ENCODE results near the gene SZT2. TPM values are rescaled to one million over a fixed set of nuclear protein-coding genes. Genes with fewer than 3 reads are reported as not detected.
A peak's percentile ranks its signal among the peaks of the same experiment; 100 is the strongest.

The SZT2 gene
- total and polyA plus RNA-seq, 7 experiments from 2014 or later: 4.4 to 153 (median 114) TPM

DNA sequence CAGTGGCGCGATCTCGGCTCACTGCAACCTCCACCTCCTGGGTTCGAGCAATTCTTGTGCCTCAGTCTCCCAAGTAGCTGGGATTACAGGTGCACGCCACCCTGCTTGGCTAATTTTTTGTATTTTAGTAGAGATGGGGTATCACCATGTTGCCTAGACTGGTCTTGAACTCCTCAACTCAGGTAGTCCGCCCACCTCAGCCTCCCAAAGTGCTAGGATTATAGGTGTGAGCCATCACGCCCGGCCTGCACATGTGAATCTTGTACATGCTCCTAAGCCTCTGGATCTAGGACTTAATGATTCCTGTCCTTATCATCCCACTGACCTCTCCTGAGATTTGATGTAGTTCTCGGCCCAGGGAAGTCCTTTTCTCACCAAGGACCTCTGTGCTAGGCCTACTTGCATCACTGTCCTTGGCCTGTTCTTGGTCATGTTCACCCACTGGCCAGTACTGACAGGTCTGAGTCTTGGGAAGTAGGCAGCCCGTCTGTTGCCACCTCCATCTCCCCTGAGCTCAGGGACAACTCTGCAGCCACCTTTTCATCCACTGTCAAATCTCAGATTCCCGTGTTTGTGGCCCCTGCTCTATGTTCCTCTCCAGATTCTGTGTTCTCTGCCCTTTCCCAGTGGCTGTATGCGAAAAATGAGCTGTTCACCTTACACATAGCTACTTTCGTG, 54.6 kb downstream of the SZT2 start:
- CTCF ChIA-PET: no interaction called here
- Mint-ChIP-seq H3K36me3 (peaks cover 4 to 71% (median 17%) of the 10 kb centered on the region in 5 donors), H3K27me3 (no peaks in the 10 kb centered on the region), H3K27ac (peak overlapping the region in 4 of 9 donors; percentile 6 to 73 (median 42)), H3K9me3 (peaks cover 0 to 1% (median 0%) of the 10 kb centered on the region in 11 donors), H3K4me1 (peaks cover 0 to 8% (median 0%) of the 10 kb centered on the region in 7 donors), H3K4me3 (no peak overlapping the region)
- H3K9me3 ChIP-seq (ENCODE audit: control insufficient read depth in 2 of 3, low read length in 3 of 3): no peaks in the 10 kb centered on the region
- H3K27me3 ChIP-seq (ENCODE audit: control insufficient read depth in 2 of 2, insufficient read depth in 2 of 2, low read length in 2 of 2): no peaks in the 10 kb centered on the region
- H3K4me3 ChIP-seq (ENCODE audit: low read length): no peak overlapping the region
- H3K27ac ChIP-seq (ENCODE audit: low read depth, low read length): no peak overlapping the region
- no peaks in the 10 kb centered on the region for H3K4me1 ChIP-seq (ENCODE audit: control insufficient read depth in 2 of 2, insufficient read depth in 2 of 2, low read length in 2 of 2)
- DNase-seq (no peak), ATAC-seq (no peak)
- POLR2A ChIA-PET: interaction anchor here (1.1 to 1.7 kb wide), 3 partner anchors 9 to 10 kb away, joined by 4 to 11 read pairs (median 5); partner anchors contain the start of gene HYI
- intact Hi-C loops (cut with micrococcal nuclease): no loop called here
- H3K36me3 ChIP-seq (ENCODE audit: control insufficient read depth in 2 of 3, insufficient read depth in 3 of 3, low read length in 3 of 3): peaks cover 7 to 100% (median 24%) of the 10 kb centered on the region in 3 experiments

DNA sequence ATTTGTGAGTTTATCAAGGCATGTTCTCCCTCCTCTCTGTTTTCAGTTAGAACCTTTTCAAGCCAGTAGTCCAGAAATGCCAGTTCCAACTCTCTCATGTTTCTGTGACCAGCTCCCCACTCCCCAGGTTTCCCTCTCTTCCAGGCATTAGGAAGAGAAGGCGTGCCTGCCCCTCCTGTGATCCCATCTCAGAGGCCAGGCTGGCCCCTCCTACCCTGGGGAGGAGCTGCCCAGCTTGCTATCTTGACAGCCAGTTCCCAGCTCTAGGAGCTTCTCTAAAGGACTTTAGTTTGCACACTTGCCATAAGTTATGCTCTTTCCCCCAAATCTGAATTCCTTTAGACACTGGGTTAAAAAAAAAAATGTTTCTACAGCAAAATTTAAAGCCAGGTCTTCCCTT, 55.1 kb downstream of the SZT2 start:
- CTCF ChIA-PET: no interaction called here
- no peak overlapping the region for H3K4me3 ChIP-seq (ENCODE audit: low read length)
- peaks cover 4 to 67% (median 17%) of the 10 kb centered on the region in 5 donors for H3K36me3 Mint-ChIP-seq
- no peak overlapping the region for H3K27ac ChIP-seq (ENCODE audit: low read depth, low read length)
- no peaks in the 10 kb centered on the region for H3K4me1 ChIP-seq (ENCODE audit: control insufficient read depth in 2 of 2, insufficient read depth in 2 of 2, low read length in 2 of 2)
- no peaks in the 10 kb centered on the region for H3K27me3 Mint-ChIP-seq
- no peaks in the 10 kb centered on the region for H3K27me3 ChIP-seq (ENCODE audit: control insufficient read depth in 2 of 2, insufficient read depth in 2 of 2, low read length in 2 of 2)
- ATAC-seq (no peak), DNase-seq (peak in 1 of 9 donors; percentile 2)
- peak overlapping the region in 7 of 9 donors; percentile 6 to 81 (median 32) for H3K27ac Mint-ChIP-seq
- H3K4me1 Mint-ChIP-seq: peaks cover 0 to 8% (median 0%) of the 10 kb centered on the region in 7 donors
- POLR2A ChIA-PET: interaction anchor here (1.1 to 1.7 kb wide), 2 partner anchors 8 to 10 kb away, joined by 4 to 11 read pairs; partner anchors contain the start of gene HYI
- peaks cover 7 to 100% (median 24%) of the 10 kb centered on the region in 3 experiments for H3K36me3 ChIP-seq (ENCODE audit: control insufficient read depth in 2 of 3, insufficient read depth in 3 of 3, low read length in 3 of 3)
- H3K9me3 Mint-ChIP-seq: peaks cover 0 to 1% (median 0%) of the 10 kb centered on the region in 11 donors
- H3K9me3 ChIP-seq (ENCODE audit: control insufficient read depth in 2 of 3, low read length in 3 of 3): no peaks in the 10 kb centered on the region
- intact Hi-C loops (cut with micrococcal nuclease): no loop called here
- no peak overlapping the region for H3K4me3 Mint-ChIP-seq

DNA sequence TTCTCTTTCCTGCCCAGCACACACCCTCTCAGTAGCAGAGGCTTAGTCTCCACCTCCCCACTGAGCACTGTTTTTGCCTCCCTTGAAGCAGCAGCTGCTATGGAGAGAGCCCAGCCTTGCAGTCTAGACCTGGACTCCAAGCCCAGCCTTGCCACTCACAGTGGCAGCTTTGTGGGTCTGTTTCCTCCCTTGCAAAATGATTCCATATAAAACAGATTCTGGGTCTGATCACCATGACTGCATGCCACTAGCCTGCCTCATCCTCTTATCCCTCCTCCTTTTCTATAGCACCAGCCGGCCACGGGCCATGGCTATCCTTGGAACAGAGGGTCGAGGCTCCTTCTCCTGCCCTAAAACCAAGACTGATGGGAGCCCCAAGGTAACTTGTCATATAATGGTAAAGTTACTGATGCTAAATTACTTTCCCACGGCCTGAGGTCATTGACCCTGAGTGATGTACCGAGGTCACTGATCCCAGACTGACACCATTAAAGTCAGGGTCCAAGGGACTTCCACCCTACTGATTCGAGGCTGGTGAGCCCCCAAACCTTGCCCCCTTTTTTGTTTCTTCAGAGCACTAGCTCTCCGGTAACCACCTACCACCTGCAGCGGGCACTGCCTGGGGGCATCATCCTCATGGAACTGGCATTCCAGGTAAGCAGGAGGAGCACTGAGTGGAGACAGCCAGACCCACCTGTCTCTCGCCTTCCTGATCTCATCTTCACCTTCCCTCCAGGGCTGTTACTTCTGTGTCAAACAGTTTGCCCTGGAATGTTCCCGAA, 56.1 kb downstream of the SZT2 start:
- Histone ChIP-seq H3K27ac (ENCODE audit: low read depth, low read length) (no peak overlapping the region), H3K27me3 (ENCODE audit: control insufficient read depth in 2 of 2, insufficient read depth in 2 of 2, low read length in 2 of 2) (no peaks in the 10 kb centered on the region), H3K4me1 (ENCODE audit: control insufficient read depth in 2 of 2, insufficient read depth in 2 of 2, low read length in 2 of 2) (no peaks in the 10 kb centered on the region), H3K9me3 (ENCODE audit: control insufficient read depth in 2 of 3, low read length in 3 of 3) (no peaks in the 10 kb centered on the region), H3K36me3 (ENCODE audit: control insufficient read depth in 2 of 3, insufficient read depth in 3 of 3, low read length in 3 of 3) (peaks cover 7 to 100% (median 23%) of the 10 kb centered on the region in 3 experiments), H3K4me3 (ENCODE audit: low read length) (no peak overlapping the region)
- peak overlapping the region in 5 of 9 donors; percentile 21 to 56 (median 38) for H3K27ac Mint-ChIP-seq
- POLR2A ChIA-PET: interaction anchor here (1.7 kb wide), 1 partner anchor 9 kb away, joined by 11 read pairs; the partner anchor contains the start of gene HYI
- no peak for ATAC-seq
- intact Hi-C loops (cut with micrococcal nuclease): no loop called here
- no peak for DNase-seq
- H3K27me3 Mint-ChIP-seq: no peaks in the 10 kb centered on the region
- CTCF ChIA-PET: interaction anchor here (1.3 kb wide), 1 partner anchor 219 kb away, joined by 3 read pairs; no protein-coding TSS in a partner anchor
- H3K36me3 Mint-ChIP-seq: peaks cover 4 to 59% (median 13%) of the 10 kb centered on the region in 5 donors
- peaks cover 0 to 1% (median 0%) of the 10 kb centered on the region in 11 donors for H3K9me3 Mint-ChIP-seq
- peaks cover 0 to 8% (median 0%) of the 10 kb centered on the region in 7 donors for H3K4me1 Mint-ChIP-seq
- no peak overlapping the region for H3K4me3 Mint-ChIP-seq

GRCh38 chr1:43446388-43446740, 56.7 kb downstream of the SZT2 start:
- ATAC-seq (no peak), DNase-seq (no peak)
- Mint-ChIP-seq H3K9me3 (peaks cover 0 to 1% (median 0%) of the 10 kb centered on the region in 11 donors), H3K4me1 (peaks cover 0 to 8% (median 0%) of the 10 kb centered on the region in 7 donors), H3K4me3 (no peak overlapping the region), H3K27me3 (no peaks in the 10 kb centered on the region), H3K27ac (peak overlapping the region in 1 of 9 donors; percentile 28), H3K36me3 (peaks cover 4 to 55% (median 13%) of the 10 kb centered on the region in 5 donors)
- ChIA-PET POLR2A (no interaction called here), CTCF (interaction anchor here (1.3 kb wide), 1 partner anchor 219 kb away, joined by 3 read pairs; no protein-coding TSS in a partner anchor)
- intact Hi-C loops (cut with micrococcal nuclease): no loop called here
- Histone ChIP-seq H3K9me3 (ENCODE audit: control insufficient read depth in 2 of 3, low read length in 3 of 3) (no peaks in the 10 kb centered on the region), H3K27me3 (ENCODE audit: control insufficient read depth in 2 of 2, insufficient read depth in 2 of 2, low read length in 2 of 2) (no peaks in the 10 kb centered on the region), H3K4me3 (ENCODE audit: low read length) (no peak overlapping the region), H3K27ac (ENCODE audit: low read depth, low read length) (no peak overlapping the region), H3K36me3 (ENCODE audit: control insufficient read depth in 2 of 3, insufficient read depth in 3 of 3, low read length in 3 of 3) (peaks cover 7 to 96% (median 19%) of the 10 kb centered on the region in 3 experiments), H3K4me1 (ENCODE audit: control insufficient read depth in 2 of 2, insufficient read depth in 2 of 2, low read length in 2 of 2) (no peaks in the 10 kb centered on the region)

GRCh38 chr1:43446881-43447835, 57.5 kb downstream of the SZT2 start:
- DNase-seq: no peak
- Mint-ChIP-seq H3K36me3 (peaks cover 4 to 51% (median 13%) of the 10 kb centered on the region in 5 donors), H3K9me3 (peaks cover 0 to 1% (median 0%) of the 10 kb centered on the region in 11 donors), H3K27me3 (no peaks in the 10 kb centered on the region), H3K4me3 (no peak overlapping the region), H3K4me1 (peaks cover 0 to 8% (median 0%) of the 10 kb centered on the region in 7 donors), H3K27ac (peak overlapping the region in 1 of 9 donors; percentile 62)
- CTCF ChIA-PET: interaction anchor here (1.3 kb wide), 1 partner anchor 220 kb away, joined by 3 read pairs; no protein-coding TSS in a partner anchor
- H3K27me3 ChIP-seq (ENCODE audit: control insufficient read depth in 2 of 2, insufficient read depth in 2 of 2, low read length in 2 of 2): no peaks in the 10 kb centered on the region
- no peak overlapping the region for H3K27ac ChIP-seq (ENCODE audit: low read depth, low read length)
- no peak overlapping the region for H3K4me3 ChIP-seq (ENCODE audit: low read length)
- peaks cover 7 to 88% (median 15%) of the 10 kb centered on the region in 3 experiments for H3K36me3 ChIP-seq (ENCODE audit: control insufficient read depth in 2 of 3, insufficient read depth in 3 of 3, low read length in 3 of 3)
- intact Hi-C loops (cut with micrococcal nuclease): no loop called here
- ATAC-seq: no peak
- POLR2A ChIA-PET: no interaction called here
- H3K4me1 ChIP-seq (ENCODE audit: control insufficient read depth in 2 of 2, insufficient read depth in 2 of 2, low read length in 2 of 2): no peaks in the 10 kb centered on the region
- H3K9me3 ChIP-seq (ENCODE audit: control insufficient read depth in 2 of 3, low read length in 3 of 3): no peaks in the 10 kb centered on the region
